OCI-LY1 (cell line): ENCODE data around the gene TSPYL4.

Experiments
- CTCF ChIP-seq: fragments of 200-600 bp; sonication (generic), shearing (Covaris generic); IDR thresholded peaks from 2 replicates; pipeline ENCODE4 v1.5.1; 2017; ENCODE audit warnings: mild to moderate bottlenecking, antibody characterized with exemption, low read length, moderate library complexity, mixed read lengths
- EZH2 ChIP-seq: fragments of 200-600 bp; sonication (generic), shearing (Covaris generic); IDR thresholded peaks from 2 replicates; pipeline ENCODE4 v1.8.0; 2017; ENCODE audit warnings: borderline replicate concordance, mixed run types, mild to moderate bottlenecking, antibody characterized with exemption, low read length, moderate library complexity, mixed read lengths

DNA sequence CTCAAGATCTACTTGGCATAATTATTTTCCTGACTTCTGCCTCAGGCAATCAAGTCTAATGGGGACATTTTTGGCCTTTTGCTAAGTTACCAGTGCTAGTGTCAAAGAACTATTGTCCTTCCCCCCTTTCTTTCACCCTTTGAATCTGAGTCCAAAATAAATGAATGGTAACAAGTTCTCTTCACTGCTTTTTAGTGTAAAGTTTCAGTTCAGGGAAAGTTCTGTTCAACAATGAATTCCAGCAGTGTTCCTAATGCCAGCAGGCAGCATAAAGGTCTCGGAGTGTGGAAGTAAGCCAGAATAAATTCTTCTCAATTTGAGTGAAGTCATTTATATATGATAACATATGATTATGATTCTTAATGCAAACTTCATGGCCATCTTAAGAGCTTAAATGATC, 46.7 kb upstream of the TSPYL4 start:
- TF ChIP-seq CTCF (no peak), EZH2 (no peak)
